Large intestine (tissue), 3 donors: ENCODE measurements around the gene TJAP1. TPM values are rescaled to one million over a fixed set of nuclear protein-coding genes. Genes with fewer than 3 reads are reported as not detected.

Experiments used
- DNase-seq, 2 donors: peaks; one replicate each; pipeline versions ENCODE4 v3.0.0 to v3.0.0-alpha.2; 2013
- H3K27ac ChIP-seq: one replicate; pipeline ENCODE4 v1.5.1; 2013; ENCODE audit warnings: low read length
- H3K27me3 ChIP-seq: 2 replicates; pipeline ENCODE4 v1.6.1; 2013; ENCODE audit warnings: low read length; ENCODE audit not compliant: control insufficient read depth, insufficient read depth
- H3K36me3 ChIP-seq: 2 replicates; pipeline ENCODE4 v1.6.1; 2013; ENCODE audit warnings: low read length; ENCODE audit not compliant: control insufficient read depth, insufficient read depth
- H3K4me1 ChIP-seq: one replicate; pipeline ENCODE4 v1.6.1; 2013; ENCODE audit warnings: low read length; ENCODE audit not compliant: control insufficient read depth, insufficient read depth
- H3K4me3 ChIP-seq: one replicate; pipeline ENCODE4 v1.5.1; 2013; ENCODE audit warnings: low read length
- H3K9me3 ChIP-seq: one replicate; pipeline ENCODE4 v1.6.1; 2013; ENCODE audit warnings: mild to moderate bottlenecking, low read depth, low read length, moderate library complexity; ENCODE audit not compliant: control insufficient read depth
- WGBS: methylation state at CpG from one replicate; pipeline ENCODE4 v1.1.5; 2013; ENCODE audit warnings: low lambda C conversion rate; ENCODE audit not compliant: insufficient coverage; 5-methylcytosine and 5-hydroxymethylcytosine counted together
- polyA plus RNA-seq: library from polyadenylated mRNA; unstranded; fragments of 120-200 nt; gene quantifications from one replicate; pipeline ENCODE4 v1.2.1, GENCODE V29; 2013

Gene TJAP1
- polyA plus RNA-seq, 1 donor: 43.1 TPM

GRCh38 chr6:43503443-43503842, 26.1 kb downstream of the TJAP1 start:
- Histone ChIP-seq H3K4me3 (no peak overlapping the region), H3K9me3 (no peaks in the 10 kb centered on the region), H3K4me1 (peaks cover 7% of the 10 kb centered on the region), H3K27ac (no peak overlapping the region), H3K27me3 (peaks cover 8% of the 10 kb centered on the region), H3K36me3 (peaks cover 72% of the 10 kb centered on the region)
- DNase-seq: no peak
- WGBS: 100% methylated on average over 3 of the region's 8 CpGs

- no peaks in the 10 kb centered on the region for H3K9me3 ChIP-seq
- no CpG with 5 or more reads among the region's 26 CpGs for WGBS
- H3K27me3 ChIP-seq: peaks cover 20% of the 10 kb centered on the region
- H3K4me1 ChIP-seq: peaks cover 17% of the 10 kb centered on the region
- DNase-seq: no peak
- no peak overlapping the region for H3K27ac ChIP-seq
- H3K4me3 ChIP-seq: no peak overlapping the region
- H3K36me3 ChIP-seq: peaks cover 57% of the 10 kb centered on the region
Measured at GRCh38 chr6:43504756-43505593, 27.6 kb downstream of the TJAP1 start.

GRCh38 chr6:43505718-43506117, 28.3 kb downstream of the TJAP1 start:
- WGBS: no CpG with 5 or more reads among the region's 6 CpGs
- H3K9me3 ChIP-seq: no peaks in the 10 kb centered on the region
- no peak overlapping the region for H3K27ac ChIP-seq
- DNase-seq: no peak
- H3K4me3 ChIP-seq: no peak overlapping the region
- peaks cover 20% of the 10 kb centered on the region for H3K27me3 ChIP-seq
- H3K36me3 ChIP-seq: peaks cover 50% of the 10 kb centered on the region
- H3K4me1 ChIP-seq: peaks cover 21% of the 10 kb centered on the region

GRCh38 chr6:43506171-43506570, 28.8 kb downstream of the TJAP1 start:
- H3K36me3 ChIP-seq: peaks cover 48% of the 10 kb centered on the region
- no peak overlapping the region for H3K4me3 ChIP-seq
- peaks cover 25% of the 10 kb centered on the region for H3K4me1 ChIP-seq
- no CpG with 5 or more reads among the region's 3 CpGs for whole genome bisulfite sequencing
- H3K27me3 ChIP-seq: peaks cover 20% of the 10 kb centered on the region
- H3K27ac ChIP-seq: no peak overlapping the region
- H3K9me3 ChIP-seq: no peaks in the 10 kb centered on the region
- no peak for DNase-seq

- peak; percentile 76 to 83 for DNase-seq
- no CpG with 5 or more reads among the region's 14 CpGs for WGBS
- no peak overlapping the region for H3K27ac ChIP-seq
- peaks cover 20% of the 10 kb centered on the region for H3K27me3 ChIP-seq
- no peaks in the 10 kb centered on the region for H3K9me3 ChIP-seq
- H3K4me3 ChIP-seq: no peak overlapping the region
- H3K4me1 ChIP-seq: peaks cover 26% of the 10 kb centered on the region
- H3K36me3 ChIP-seq: peaks cover 51% of the 10 kb centered on the region
Measured at GRCh38 chr6:43506667-43507471, 29.5 kb downstream of the TJAP1 start.

GRCh38 chr6:43508481-43509141, 31.2 kb downstream of the TJAP1 start:
- Histone ChIP-seq H3K4me3 (no peak overlapping the region), H3K4me1 (peaks cover 26% of the 10 kb centered on the region), H3K36me3 (peaks cover 52% of the 10 kb centered on the region), H3K9me3 (no peaks in the 10 kb centered on the region), H3K27me3 (peaks cover 20% of the 10 kb centered on the region), H3K27ac (no peak overlapping the region)
- no peak for DNase-seq
- 100% methylated on average over 1 of the region's 8 CpGs for WGBS

- peaks cover 20% of the 10 kb centered on the region for H3K27me3 ChIP-seq
- H3K9me3 ChIP-seq: no peaks in the 10 kb centered on the region
- peak overlapping the region; percentile 19 for H3K4me3 ChIP-seq
- peaks cover 26% of the 10 kb centered on the region for H3K4me1 ChIP-seq
- peaks cover 52% of the 10 kb centered on the region for H3K36me3 ChIP-seq
- no peak overlapping the region for H3K27ac ChIP-seq
- WGBS: no CpG with 5 or more reads among the region's 69 CpGs
- no peak for DNase-seq
Measured at GRCh38 chr6:43509142-43509983, 32.0 kb downstream of the TJAP1 start.

GRCh38 chr6:43509984-43510826, 32.8 kb downstream of the TJAP1 start, which contains the start of gene LRRC73:
Gene LRRC73 (minus strand): TSS chr6:43510346. CDS start chr6:43509785, 561 bp downstream.
- no CpG with 5 or more reads among the region's 96 CpGs for WGBS
- Histone ChIP-seq H3K4me3 (peak within 1 kb of the TSS; percentile 43), H3K27ac (peak within 1 kb of the TSS; percentile 43)

GRCh38 chr6:43510827-43511163, 33.4 kb downstream of the TJAP1 start:
- DNase-seq: peak; percentile 54 to 69
- H3K4me3 ChIP-seq: peak overlapping the region; percentile 43
- peaks cover 33% of the 10 kb centered on the region for H3K4me1 ChIP-seq
- H3K27me3 ChIP-seq: peaks cover 20% of the 10 kb centered on the region
- no CpG with 5 or more reads among the region's 10 CpGs for WGBS
- H3K36me3 ChIP-seq: peaks cover 50% of the 10 kb centered on the region
- H3K27ac ChIP-seq: peak overlapping the region; percentile 43
- no peaks in the 10 kb centered on the region for H3K9me3 ChIP-seq

More at GRCh38 chr6:43509984-43510826, 32.8 kb downstream of the TJAP1 start, which contains the start of gene LRRC73:
- peak; percentile 75 to 87 for DNase-seq
- H3K4me1 ChIP-seq: peaks cover 27% of the 10 kb centered on the region
- H3K27me3 ChIP-seq: peaks cover 20% of the 10 kb centered on the region
- H3K36me3 ChIP-seq: peaks cover 52% of the 10 kb centered on the region
- H3K9me3 ChIP-seq: no peaks in the 10 kb centered on the region
